Inflammatory macrophage (primary cell): ENCODE data around the gene CDH16.
"Not testable (repeated sequence)": the region's sequence is repeated elsewhere in the genome, so short reads cannot be mapped to it uniquely, and the experiment has no call there.

Experiments
- DNase-seq, 2 donors: peaks; one replicate each; pipeline ENCODE4 v3.0.0-alpha.2; 2020 to 2022
- total RNA-seq, 18 experiments: gene quantifications; one replicate each; lab custom pipeline; 2026; ENCODE audit warnings: mixed read lengths in 6 of 18, inconsistent platforms in 2 of 18; lab: John Stamatoyannopoulos, UW

The CDH16 gene, protein sequence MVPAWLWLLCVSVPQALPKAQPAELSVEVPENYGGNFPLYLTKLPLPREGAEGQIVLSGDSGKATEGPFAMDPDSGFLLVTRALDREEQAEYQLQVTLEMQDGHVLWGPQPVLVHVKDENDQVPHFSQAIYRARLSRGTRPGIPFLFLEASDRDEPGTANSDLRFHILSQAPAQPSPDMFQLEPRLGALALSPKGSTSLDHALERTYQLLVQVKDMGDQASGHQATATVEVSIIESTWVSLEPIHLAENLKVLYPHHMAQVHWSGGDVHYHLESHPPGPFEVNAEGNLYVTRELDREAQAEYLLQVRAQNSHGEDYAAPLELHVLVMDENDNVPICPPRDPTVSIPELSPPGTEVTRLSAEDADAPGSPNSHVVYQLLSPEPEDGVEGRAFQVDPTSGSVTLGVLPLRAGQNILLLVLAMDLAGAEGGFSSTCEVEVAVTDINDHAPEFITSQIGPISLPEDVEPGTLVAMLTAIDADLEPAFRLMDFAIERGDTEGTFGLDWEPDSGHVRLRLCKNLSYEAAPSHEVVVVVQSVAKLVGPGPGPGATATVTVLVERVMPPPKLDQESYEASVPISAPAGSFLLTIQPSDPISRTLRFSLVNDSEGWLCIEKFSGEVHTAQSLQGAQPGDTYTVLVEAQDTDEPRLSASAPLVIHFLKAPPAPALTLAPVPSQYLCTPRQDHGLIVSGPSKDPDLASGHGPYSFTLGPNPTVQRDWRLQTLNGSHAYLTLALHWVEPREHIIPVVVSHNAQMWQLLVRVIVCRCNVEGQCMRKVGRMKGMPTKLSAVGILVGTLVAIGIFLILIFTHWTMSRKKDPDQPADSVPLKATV
- 0 to 0.09 (median 0) reads per million in 18 experiments for total RNA-seq

DNA sequence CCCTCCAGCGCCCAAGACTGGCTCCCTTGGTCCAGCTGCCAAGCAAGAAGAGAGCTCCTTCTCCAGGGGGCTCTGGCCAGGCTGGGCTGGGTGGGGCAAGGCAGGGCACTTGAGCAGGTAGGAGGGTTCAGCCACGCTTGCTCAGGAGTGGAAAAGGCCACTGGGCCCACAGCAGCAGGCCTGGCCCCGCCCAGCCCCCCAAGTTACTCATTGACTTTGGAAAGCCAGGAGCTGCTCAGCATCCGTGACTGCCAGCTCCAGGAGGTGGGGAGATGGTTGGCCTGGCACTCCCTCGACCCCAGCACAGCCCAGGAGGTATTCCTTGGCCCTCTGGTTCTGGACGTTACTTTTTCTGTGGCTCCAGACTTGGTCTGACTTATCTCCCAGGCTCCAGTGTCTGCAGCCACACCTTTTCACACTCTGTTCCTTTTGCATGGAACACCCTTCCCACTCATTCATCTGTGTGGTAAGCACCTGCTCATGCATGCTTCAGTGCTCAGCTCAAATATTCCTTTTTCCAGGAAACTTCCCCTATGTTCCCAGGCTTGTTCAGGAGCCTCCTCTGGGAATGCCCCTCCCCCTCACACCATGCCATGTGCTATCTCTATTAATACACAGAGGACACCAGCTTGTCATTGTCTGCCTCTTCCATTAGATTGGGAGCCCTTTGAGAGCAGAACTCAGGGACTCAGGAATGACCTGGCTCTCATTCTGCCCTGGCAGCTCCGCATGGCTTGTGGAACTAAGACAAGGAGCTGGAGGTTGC, at the start of gene CDH16:
Gene CDH16, minus strand, starts transcription at position 83 of the 766 bp plus-strand sequence. CDS start 820 bp downstream, outside the sequence.
- no peak for DNase-seq

DNA sequence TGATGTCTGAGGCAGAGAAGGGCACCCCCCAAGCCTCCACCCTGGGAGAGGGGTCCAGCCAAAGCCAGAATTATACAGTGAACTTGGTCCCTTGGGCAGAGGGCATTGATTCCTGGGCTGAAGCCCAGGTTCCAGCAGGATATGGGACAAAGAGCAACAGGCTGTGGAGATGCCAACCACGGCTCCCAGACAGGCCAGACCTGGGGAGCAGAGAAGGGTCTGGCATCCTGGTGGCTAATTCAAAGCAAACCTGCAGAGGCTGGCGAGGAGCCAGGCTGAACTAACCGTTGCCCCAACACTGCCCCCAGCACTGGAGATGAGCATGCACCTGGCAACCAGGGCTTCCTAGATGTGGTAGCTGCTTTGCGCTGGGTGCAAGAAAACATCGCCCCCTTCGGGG, 45.4 kb upstream of the CDH16 start:
- no peak for DNase-seq

- no peak for DNase-seq
Observed at GRCh38 chr16:66961914-66962313, 43.2 kb upstream of the CDH16 start.

DNA sequence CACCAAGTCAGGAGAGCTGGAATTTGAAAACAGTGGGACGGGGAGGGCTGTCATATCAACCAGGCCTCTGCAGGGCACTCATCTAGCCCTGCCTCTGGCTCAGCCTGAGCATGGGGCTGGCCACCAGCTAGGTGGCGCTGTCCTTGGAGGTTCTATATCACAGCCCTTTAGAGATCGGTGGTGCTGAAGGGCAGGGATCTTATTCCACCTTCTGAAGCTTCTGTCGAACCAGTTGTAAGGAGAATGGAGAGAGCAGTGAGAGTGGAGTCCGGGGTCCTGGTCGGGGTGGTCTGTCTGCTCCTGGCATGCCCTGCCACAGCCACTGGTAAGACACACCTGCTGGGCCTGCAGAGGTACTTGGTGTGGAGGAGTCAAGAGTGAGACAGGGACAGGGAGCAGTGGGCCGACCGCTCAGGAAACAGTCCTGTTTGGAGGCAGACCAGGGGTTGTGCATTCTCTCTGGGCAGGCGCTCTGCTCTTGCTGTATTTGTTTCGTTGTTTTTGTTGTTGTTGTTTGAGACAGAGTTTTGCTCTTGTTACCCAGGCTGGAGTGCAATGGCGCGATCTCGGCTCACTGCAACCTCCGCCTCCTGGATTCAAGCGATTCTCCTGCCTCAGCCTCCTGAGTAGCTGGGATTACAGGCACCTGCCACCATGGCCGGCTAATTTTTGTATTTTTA, 42.5 kb upstream of the CDH16 start, which contains the start of gene CES3:
Gene CES3, plus strand, starts transcription at position 202 of the 680 bp plus-strand sequence. Its CDS starts 42 bp downstream, at position 244.
- peak; percentile 70 to 77 for DNase-seq

DNA sequence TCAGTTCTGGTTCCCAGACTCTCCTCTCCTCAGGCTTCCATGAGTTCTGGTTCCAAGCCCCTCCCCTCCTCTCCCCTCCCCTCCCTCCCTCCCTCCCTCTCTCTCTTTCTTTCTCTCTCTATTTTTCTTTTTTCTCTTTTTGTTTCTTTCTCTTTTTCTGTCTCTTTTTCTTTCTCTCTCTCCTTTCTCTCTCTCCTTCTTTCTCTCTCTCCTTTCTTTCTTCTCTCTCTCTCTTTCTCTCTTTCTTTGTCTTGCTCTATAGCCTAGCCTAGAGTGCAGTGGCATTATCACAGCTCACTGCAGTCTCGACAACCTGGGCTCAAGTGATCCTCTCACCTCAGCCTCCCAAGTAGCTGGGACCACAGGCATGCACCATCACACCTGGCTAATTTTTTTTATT, 41.6 kb upstream of the CDH16 start:
- no peak for DNase-seq

DNA sequence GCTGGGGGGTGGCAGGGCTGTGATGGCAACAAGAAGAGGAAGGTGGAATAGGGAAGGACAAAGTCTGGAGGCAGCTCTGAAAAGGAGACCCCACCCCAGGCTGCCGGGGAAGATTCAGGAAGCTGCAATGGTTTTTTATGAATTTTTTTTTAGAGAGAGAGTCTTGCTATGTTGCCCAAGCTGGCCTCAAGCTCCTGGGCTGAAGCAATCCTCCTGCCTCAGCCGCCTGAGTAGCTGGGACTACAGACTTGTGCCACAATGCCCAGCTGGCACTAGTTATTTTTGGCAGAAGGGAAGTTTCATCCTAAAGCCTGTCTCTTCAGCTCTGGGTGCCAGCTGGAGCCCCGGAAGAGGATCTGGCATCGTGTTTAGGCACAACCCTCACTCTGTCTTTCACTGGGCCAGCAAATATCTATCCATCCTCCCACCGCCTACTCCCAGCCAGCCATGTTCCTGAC, 41.0 kb upstream of the CDH16 start:
- peak; percentile 72 to 91 for DNase-seq

DNA sequence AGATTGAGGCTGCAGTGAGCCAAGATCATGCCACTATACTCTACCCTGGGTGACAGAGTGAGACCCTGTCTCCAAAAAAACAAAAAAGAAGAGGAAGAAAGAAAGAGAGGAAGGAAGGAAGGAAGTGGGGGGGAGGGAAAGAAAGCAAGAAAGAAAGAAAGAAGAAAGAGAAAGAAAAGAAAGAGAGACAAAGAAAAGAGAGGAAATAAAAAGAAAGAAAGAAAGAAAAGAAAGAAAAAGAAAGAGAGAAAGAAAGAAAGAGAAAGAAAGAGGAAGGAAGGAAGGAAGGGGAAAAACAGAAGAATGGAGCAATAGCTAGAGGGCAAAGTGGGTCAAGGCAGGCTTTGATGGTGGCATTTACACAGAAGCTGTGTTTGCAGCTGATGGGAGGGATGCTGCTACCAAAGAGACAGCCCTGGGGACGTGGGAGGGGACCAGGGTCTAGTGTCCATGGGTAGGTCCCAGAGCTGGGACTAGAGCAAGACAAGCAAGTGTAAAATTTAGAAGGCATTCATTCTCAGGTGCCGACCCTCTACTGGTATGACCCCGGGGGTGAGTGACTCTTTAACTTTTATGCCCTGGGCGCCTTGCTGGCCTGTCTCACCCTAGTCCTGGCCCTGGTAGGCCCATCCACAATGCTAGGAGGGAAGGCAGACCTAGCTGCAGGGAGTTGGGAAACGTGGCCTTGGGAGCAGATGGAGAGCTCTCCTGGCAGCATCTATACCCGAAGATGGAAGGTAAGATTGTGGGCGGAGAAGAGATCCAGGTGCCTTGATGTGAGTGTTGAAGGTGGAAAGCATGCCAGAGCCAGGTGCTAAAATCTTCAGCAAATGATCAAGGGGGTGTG, 40.4 kb upstream of the CDH16 start:
- DNase-seq, result no peak

DNA sequence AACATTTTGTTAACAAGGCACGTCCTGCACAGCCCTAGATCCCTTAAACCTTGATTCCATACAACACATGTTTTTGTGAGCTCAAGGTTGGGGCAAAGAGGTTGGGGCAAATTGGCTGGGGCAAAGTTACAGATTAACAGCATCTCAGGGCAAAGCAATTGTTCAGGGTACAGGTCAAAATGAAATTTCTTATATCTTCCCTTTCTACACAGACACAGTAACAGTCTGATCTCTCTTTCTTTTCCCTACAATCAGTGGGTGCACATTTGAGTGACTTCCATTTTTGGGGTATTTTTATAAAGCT, 37.4 kb upstream of the CDH16 start:
- not testable (repeated sequence) for DNase-seq

- not testable (repeated sequence) for DNase-seq
Observed at GRCh38 chr16:66955363-66956153, 36.9 kb upstream of the CDH16 start.

GRCh38 chr16:66954097-66954659, 35.5 kb upstream of the CDH16 start:
- DNase-seq, result peak; percentile 79 to 86

DNA sequence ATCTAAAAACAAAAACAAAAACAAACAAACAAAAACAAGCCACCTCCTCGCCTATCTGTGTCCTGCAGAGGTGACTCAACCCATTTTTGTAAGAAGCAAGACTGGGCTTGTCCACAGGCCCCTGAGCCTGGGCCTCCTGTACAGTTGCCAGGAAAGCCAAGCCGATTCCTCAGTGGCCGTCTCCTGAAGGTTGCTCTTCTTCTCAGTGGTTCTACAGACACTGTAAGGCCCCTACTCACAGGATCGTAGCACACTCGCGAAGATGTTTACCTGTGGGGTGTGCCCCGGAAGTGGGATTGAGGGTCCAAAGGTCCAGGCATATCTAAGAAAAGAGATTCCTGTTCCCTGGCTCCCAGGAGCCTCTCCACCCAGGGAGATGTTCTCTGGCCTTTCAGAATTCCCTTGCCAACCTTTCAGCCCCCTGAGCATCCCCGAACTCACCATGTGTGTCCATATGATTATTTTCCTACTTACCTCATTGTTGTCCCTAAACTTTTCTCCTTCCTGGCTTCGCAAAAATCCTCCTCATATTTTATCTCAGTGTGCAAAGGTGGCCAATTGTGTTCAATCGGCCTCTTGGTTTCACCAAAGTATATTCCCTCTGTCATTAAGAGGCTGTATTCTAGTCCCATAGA, 34.9 kb upstream of the CDH16 start:
- no peak for DNase-seq

- no peak for DNase-seq
Observed at GRCh38 chr16:66952430-66953110, 33.9 kb upstream of the CDH16 start.

- no peak for DNase-seq
Observed at GRCh38 chr16:66950971-66951790, 32.5 kb upstream of the CDH16 start.

GRCh38 chr16:66950437-66950836, 31.8 kb upstream of the CDH16 start:
- no peak for DNase-seq

DNA sequence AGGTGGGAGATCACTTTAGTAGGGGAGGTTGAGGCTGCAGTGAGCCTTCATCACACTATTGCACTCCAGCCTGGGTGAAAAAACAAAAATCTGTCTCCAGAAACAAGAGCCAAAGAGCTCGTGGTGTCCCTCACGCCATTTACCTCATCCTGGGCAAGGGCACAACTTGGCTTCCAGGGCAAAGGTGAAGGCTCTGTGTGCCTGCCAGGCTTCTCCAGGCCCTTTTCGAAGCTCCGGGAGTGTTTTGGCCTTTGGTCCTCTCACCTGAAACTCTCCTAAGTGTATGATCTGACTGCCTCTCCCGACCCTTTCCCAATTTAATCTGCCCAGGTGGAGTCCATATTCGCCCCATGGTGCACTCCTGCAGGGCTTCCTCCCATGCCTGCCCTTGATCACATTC, 30.8 kb upstream of the CDH16 start:
- DNase-seq, result no peak

DNA sequence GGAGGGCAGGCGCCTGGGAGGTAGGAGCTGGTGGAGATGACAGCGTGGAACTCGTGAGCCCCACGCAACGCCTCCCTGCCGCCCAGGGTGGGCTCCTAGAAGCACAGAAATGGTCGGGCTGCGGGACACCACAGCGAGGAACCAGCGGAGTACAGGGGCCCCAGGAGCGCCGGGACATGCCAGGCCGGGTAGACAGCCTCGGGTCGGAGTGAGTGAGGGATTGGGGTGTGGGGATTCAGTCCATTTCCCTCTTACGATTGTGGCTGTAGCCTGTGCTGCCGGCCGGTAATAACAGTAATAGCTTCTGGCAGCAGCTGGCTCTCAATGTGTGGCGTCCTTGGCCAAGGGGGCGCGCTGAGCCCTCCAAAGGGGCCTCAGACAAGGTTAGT, 30.1 kb upstream of the CDH16 start:
- DNase-seq, result no peak

- DNase-seq, result no peak
Observed at GRCh38 chr16:66948134-66948836, 29.6 kb upstream of the CDH16 start.
